Measurements from ENCODE around the gene TMEM217.

The TMEM217 gene

GRCh38 chr6:37272834-37273566 lies 15.1 kb upstream of the TMEM217 start:
- H3K27ac ChIP-seq: no peak overlapping the region
- no peak for DNase-seq (ENCODE audit: low spot score)
- no peak for TF ChIP-seq CTCF (conservative IDR thresholded peaks at IDR 0.05; ENCODE audit: low read depth)
- ChIA-PET CTCF (interaction anchor here (0.6 kb wide), 1 partner anchor 52 kb away, joined by 4 read pairs; no protein-coding TSS in a partner anchor), POLR2A (ENCODE audit: low non-redundant PET) (no interaction called here)

GRCh38 chr6:37269105-37269504 lies 11.2 kb upstream of the TMEM217 start:
- no peak for TF ChIP-seq CTCF (conservative IDR thresholded peaks at IDR 0.05; ENCODE audit: low read depth)
- H3K27ac ChIP-seq: no peak overlapping the region
- no peak for DNase-seq (ENCODE audit: low spot score)
- POLR2A ChIA-PET (ENCODE audit: low non-redundant PET): no interaction called here
- CTCF ChIA-PET: interaction anchor here (0.6 kb wide), 1 partner anchor 196 kb away, joined by 4 read pairs; no protein-coding TSS in a partner anchor

DNA sequence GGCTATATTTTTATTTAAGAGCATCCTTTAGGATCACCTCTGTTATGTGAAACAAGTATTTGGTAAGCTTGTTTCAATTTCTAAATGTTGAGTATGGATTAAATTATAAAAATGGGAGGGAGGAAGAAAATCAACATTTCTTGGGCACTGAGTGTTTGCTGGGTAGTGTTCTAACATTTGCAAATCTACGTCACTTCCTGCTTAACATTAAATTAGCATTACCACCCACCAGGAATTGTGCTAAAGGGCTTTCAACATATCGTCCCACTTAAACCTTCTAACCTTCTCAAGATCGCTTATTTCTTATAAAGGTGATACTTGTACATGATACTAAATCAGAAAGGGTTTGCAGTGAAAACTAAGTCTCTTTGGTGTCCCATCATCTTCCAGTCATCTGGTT lies 7.9 kb upstream of the TMEM217 start:
- no peak overlapping the region for H3K27ac ChIP-seq
- CTCF ChIA-PET: no interaction called here

GRCh38 chr6:37265001-37265400 lies 7.1 kb upstream of the TMEM217 start:
- CTCF ChIA-PET: interaction anchor here (0.6 kb wide), 1 partner anchor 39 kb away, joined by 3 read pairs; no protein-coding TSS in a partner anchor
- POLR2A ChIA-PET (ENCODE audit: low non-redundant PET): no interaction called here
- no peak for DNase-seq (ENCODE audit: low spot score)
- no peak for TF ChIP-seq CTCF (conservative IDR thresholded peaks at IDR 0.05; ENCODE audit: low read depth)
- H3K27ac ChIP-seq: no peak overlapping the region

More for the DNA sequence above, 7.9 kb upstream of the TMEM217 start:
- no peak for DNase-seq (ENCODE audit: low spot score)
- TF ChIP-seq CTCF (conservative IDR thresholded peaks at IDR 0.05; ENCODE audit: low read depth): no peak
- POLR2A ChIA-PET (ENCODE audit: low non-redundant PET): no interaction called here

DNA sequence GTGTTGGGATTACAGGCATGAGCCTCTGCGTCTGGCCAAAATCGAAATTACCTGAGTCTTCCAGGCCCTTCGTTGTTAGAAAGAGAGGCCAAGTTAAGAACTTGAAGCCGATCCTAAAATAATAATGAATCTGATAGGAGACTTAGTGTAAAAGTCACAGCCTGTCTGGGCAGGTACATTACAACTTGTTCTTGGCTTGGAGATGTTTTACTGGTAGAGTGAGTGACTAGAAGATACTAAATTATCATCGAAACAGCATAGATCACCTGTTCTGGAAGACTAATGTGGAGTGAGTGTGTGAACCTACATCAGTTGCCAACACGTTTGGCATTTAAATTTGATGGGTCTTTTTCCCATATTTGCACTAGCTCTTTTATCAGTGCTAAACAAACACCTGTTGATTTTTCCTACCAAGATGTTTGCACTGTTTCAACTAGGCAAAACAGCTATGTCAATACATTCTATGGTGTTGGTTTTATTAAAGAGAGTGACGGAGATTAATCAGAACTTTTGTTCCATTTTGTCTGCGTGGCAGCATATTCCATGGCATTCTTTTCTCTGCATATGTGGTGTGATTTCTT lies 4.6 kb upstream of the TMEM217 start:
- no peak for TF ChIP-seq CTCF (conservative IDR thresholded peaks at IDR 0.05; ENCODE audit: low read depth)
- DNase-seq (ENCODE audit: low spot score): no peak
- CTCF ChIA-PET: no interaction called here
- POLR2A ChIA-PET (ENCODE audit: low non-redundant PET): interaction anchor here (0.6 kb wide), 1 partner anchor 40 kb away, joined by 3 read pairs; no protein-coding TSS in a partner anchor
- H3K27ac ChIP-seq: 0 out of 2 replicates have a peak overlapping the region, but pooled peaks have one; percentile 32

GRCh38 chr6:37261198-37261597 lies 3.3 kb upstream of the TMEM217 start:
- H3K27ac ChIP-seq: no peak overlapping the region
- POLR2A ChIA-PET (ENCODE audit: low non-redundant PET): interaction anchor here (0.6 to 0.7 kb wide), 2 partner anchors 74 to 241 kb away, joined by 3 to 4 read pairs; no protein-coding TSS in a partner anchor
- CTCF ChIA-PET: no interaction called here
- no peak for TF ChIP-seq CTCF (conservative IDR thresholded peaks at IDR 0.05; ENCODE audit: low read depth)
- no peak for DNase-seq (ENCODE audit: low spot score)

Measured in RWPE1 (cell line).